GM19463 (cell line): ENCODE results near the gene SPECC1L.
"Not testable (repeated sequence)": the region's sequence is repeated elsewhere in the genome, so short reads cannot be mapped to it uniquely, and the experiment has no call there.

ENCODE experiments used
- ATAC-seq: cut with Tn5 transposase; IDR thresholded peaks from one replicate; pipeline ENCODE4 v1.9.1; 2021; ENCODE audit warnings: mild to moderate bottlenecking, moderate library complexity; ENCODE audit not compliant: unreplicated experiment

The SPECC1L gene

GRCh38 chr22:24282401-24282800 is 11.8 kb downstream of the SPECC1L start:
- ATAC-seq: no peak

GRCh38 chr22:24284747-24285203 is 14.1 kb downstream of the SPECC1L start:
- ATAC-seq: no peak

- ATAC-seq: no peak
Measured at GRCh38 chr22:24285245-24285644, 14.6 kb downstream of the SPECC1L start.

GRCh38 chr22:24287212-24287611 is 16.6 kb downstream of the SPECC1L start:
- ATAC-seq: not testable (repeated sequence)

- ATAC-seq: not testable (repeated sequence)
Measured at GRCh38 chr22:24287801-24288200, 17.2 kb downstream of the SPECC1L start.

- ATAC-seq: no peak
Measured at GRCh38 chr22:24289114-24289513, 18.5 kb downstream of the SPECC1L start.

GRCh38 chr22:24289741-24290163 is 19.1 kb downstream of the SPECC1L start:
- ATAC-seq: no peak

- no peak for ATAC-seq
Measured at GRCh38 chr22:24290459-24290858, 19.8 kb downstream of the SPECC1L start.

GRCh38 chr22:24291515-24292201 is 21.0 kb downstream of the SPECC1L start:
- no peak for ATAC-seq

- not testable (repeated sequence) for ATAC-seq
Measured at GRCh38 chr22:24292202-24292830, 21.7 kb downstream of the SPECC1L start.

GRCh38 chr22:24294913-24295312 is 24.3 kb downstream of the SPECC1L start:
- ATAC-seq: not testable (repeated sequence)

GRCh38 chr22:24298497-24299155 is 28.0 kb downstream of the SPECC1L start:
- ATAC-seq: not testable (repeated sequence)

GRCh38 chr22:24300522-24300921 is 29.9 kb downstream of the SPECC1L start:
- ATAC-seq: not testable (repeated sequence)

- ATAC-seq: no peak
Measured at GRCh38 chr22:24302591-24302990, 32.0 kb downstream of the SPECC1L start.

GRCh38 chr22:24303007-24303406 is 32.4 kb downstream of the SPECC1L start:
- ATAC-seq: no peak

GRCh38 chr22:24304062-24304675 is 33.5 kb downstream of the SPECC1L start:
- ATAC-seq: no peak

GRCh38 chr22:24305260-24305692 is 34.6 kb downstream of the SPECC1L start:
- no peak for ATAC-seq

GRCh38 chr22:24310969-24311368 is 40.3 kb downstream of the SPECC1L start:
- no peak for ATAC-seq

- ATAC-seq: no peak
Measured at GRCh38 chr22:24315367-24315966, 44.8 kb downstream of the SPECC1L start.

GRCh38 chr22:24316264-24316663 is 45.6 kb downstream of the SPECC1L start:
- not testable (repeated sequence) for ATAC-seq

- not testable (repeated sequence) for ATAC-seq
Measured at GRCh38 chr22:24317511-24317910, 46.9 kb downstream of the SPECC1L start.
